ENCODE results near the gene GASK1A.

Gene GASK1A

GRCh38 chr3:42980209-42980608 lies 1.1 kb downstream of the GASK1A start:
- H3K4me3 ChIP-seq (ENCODE audit: low read length), result no peak overlapping the region
- DNase-seq (ENCODE audit: low read depth), result no peak
- TF ChIP-seq CTCF (IDR thresholded peaks at IDR 0.05; ENCODE audit: insufficient read depth, low read depth, low read length, missing control alignments), result no peak

- DNase-seq (ENCODE audit: low read depth), result peak; percentile 62
Observed at GRCh38 chr3:42980909-42981308, 1.8 kb downstream of the GASK1A start.

GRCh38 chr3:42982645-42983412 lies 3.7 kb downstream of the GASK1A start:
- H3K4me3 ChIP-seq (ENCODE audit: low read length), result no peak overlapping the region

More at GRCh38 chr3:42980909-42981308, 1.8 kb downstream of the GASK1A start:
- TF ChIP-seq CTCF (IDR thresholded peaks at IDR 0.05; ENCODE audit: insufficient read depth, low read depth, low read length, missing control alignments), result no peak
- H3K4me3 ChIP-seq (ENCODE audit: low read length), result no peak overlapping the region

GRCh38 chr3:42983927-42984326 lies 4.8 kb downstream of the GASK1A start:
- DNase-seq (ENCODE audit: low read depth), result peak; percentile 75

More at GRCh38 chr3:42982645-42983412, 3.7 kb downstream of the GASK1A start:
- DNase-seq (ENCODE audit: low read depth), result no peak
- TF ChIP-seq CTCF (IDR thresholded peaks at IDR 0.05; ENCODE audit: insufficient read depth, low read depth, low read length, missing control alignments), result no peak

GRCh38 chr3:42984701-42985100 lies 5.6 kb downstream of the GASK1A start:
- no peak for TF ChIP-seq CTCF (IDR thresholded peaks at IDR 0.05; ENCODE audit: insufficient read depth, low read depth, low read length, missing control alignments)
- no peak for DNase-seq (ENCODE audit: low read depth)
- no peak overlapping the region for H3K4me3 ChIP-seq (ENCODE audit: low read length)

More at GRCh38 chr3:42983927-42984326, 4.8 kb downstream of the GASK1A start:
- H3K4me3 ChIP-seq (ENCODE audit: low read length), result no peak overlapping the region
- no peak for TF ChIP-seq CTCF (IDR thresholded peaks at IDR 0.05; ENCODE audit: insufficient read depth, low read depth, low read length, missing control alignments)

GRCh38 chr3:42988097-42988496 lies 9.0 kb downstream of the GASK1A start:
- H3K4me3 ChIP-seq (ENCODE audit: low read length), result no peak overlapping the region
- TF ChIP-seq CTCF (IDR thresholded peaks at IDR 0.05; ENCODE audit: insufficient read depth, low read depth, low read length, missing control alignments), result no peak
- DNase-seq (ENCODE audit: low read depth), result no peak

- H3K4me3 ChIP-seq (ENCODE audit: low read length), result no peak overlapping the region
- TF ChIP-seq CTCF (IDR thresholded peaks at IDR 0.05; ENCODE audit: insufficient read depth, low read depth, low read length, missing control alignments), result no peak
- no peak for DNase-seq (ENCODE audit: low read depth)
Observed at GRCh38 chr3:42988566-42988965, 9.5 kb downstream of the GASK1A start.

All from epithelial cell of esophagus (primary cell).